ENCODE results near the gene GABPA.

- TF ChIP-seq CTCF (IDR thresholded peaks at IDR 0.05 in 8 of 11, conservative IDR thresholded peaks at IDR 0.05 in 3 of 11) (no peak), POLR2AphosphoS5 (IDR thresholded peaks at IDR 0.05) (no peak)
Observed at GRCh38 chr21:25701529-25701928, 33.2 kb upstream of the GABPA start.
